Raji (cell line): ENCODE data around the gene DLEC1.

Source experiments
- POLR2A ChIP-seq: IDR thresholded peaks from 2 replicates; pipeline ENCODE4 v1.6.1; 2011; ENCODE audit warnings: low read depth, low read length, control low read depth; ENCODE audit not compliant: insufficient read depth

The DLEC1 gene

GRCh38 chr3:38039899-38040261 is 872 bp downstream of the DLEC1 start:
- TF ChIP-seq POLR2A: no peak

- no peak for TF ChIP-seq POLR2A
Measured at GRCh38 chr3:38040401-38040800, 1.4 kb downstream of the DLEC1 start.

- no peak for TF ChIP-seq POLR2A
Measured at GRCh38 chr3:38043486-38043885, 4.5 kb downstream of the DLEC1 start.

GRCh38 chr3:38046027-38046426 is 7.0 kb downstream of the DLEC1 start:
- TF ChIP-seq POLR2A: no peak

GRCh38 chr3:38046821-38047220 is 7.8 kb downstream of the DLEC1 start:
- TF ChIP-seq POLR2A: no peak

GRCh38 chr3:38047896-38048295 is 8.9 kb downstream of the DLEC1 start:
- TF ChIP-seq POLR2A: no peak

GRCh38 chr3:38049358-38050126 is 10.5 kb downstream of the DLEC1 start:
- TF ChIP-seq POLR2A: no peak

GRCh38 chr3:38051131-38051530 is 12.1 kb downstream of the DLEC1 start:
- no peak for TF ChIP-seq POLR2A

- TF ChIP-seq POLR2A: no peak
Measured at GRCh38 chr3:38054499-38055001, 15.5 kb downstream of the DLEC1 start.

GRCh38 chr3:38059148-38059547 is 20.1 kb downstream of the DLEC1 start:
- no peak for TF ChIP-seq POLR2A

GRCh38 chr3:38059591-38059990 is 20.6 kb downstream of the DLEC1 start:
- no peak for TF ChIP-seq POLR2A

- no peak for TF ChIP-seq POLR2A
Measured at GRCh38 chr3:38062809-38063208, 23.8 kb downstream of the DLEC1 start.

- TF ChIP-seq POLR2A: no peak
Measured at GRCh38 chr3:38067508-38068233, 28.7 kb downstream of the DLEC1 start.

GRCh38 chr3:38070013-38070412 is 31.0 kb downstream of the DLEC1 start:
- no peak for TF ChIP-seq POLR2A

GRCh38 chr3:38083871-38084333 is 44.9 kb downstream of the DLEC1 start:
- TF ChIP-seq POLR2A: no peak
